T-helper 1 cell treated with Interleukin-12 subunit alpha and Interleukin-12 subunit beta and Interleukin-4 antibody, amounts not matched to agents 30 μg/mL and 1 μg/mL, for 36 hours (primary cell): ENCODE results near the gene FTCDNL1.

ENCODE experiments used
- H3K27ac Mint-ChIP-seq: one replicate; pipeline ENCODE4 v1.8.0; 2021; ENCODE audit warnings: mild to moderate bottlenecking, mixed read lengths
- H3K27me3 Mint-ChIP-seq: one replicate; pipeline ENCODE4 v1.8.0; 2021; ENCODE audit warnings: low read depth, mixed read lengths
- H3K36me3 Mint-ChIP-seq: one replicate; pipeline ENCODE4 v1.8.0; 2021; ENCODE audit warnings: low read depth, mixed read lengths
- H3K4me1 Mint-ChIP-seq: one replicate; pipeline ENCODE4 v1.8.0; 2021; ENCODE audit warnings: low read depth, mixed read lengths
- H3K4me3 Mint-ChIP-seq: one replicate; pipeline ENCODE4 v1.8.0; 2021; ENCODE audit warnings: mild to moderate bottlenecking, moderate library complexity, mixed read lengths
- H3K9me3 Mint-ChIP-seq: one replicate; pipeline ENCODE4 v1.8.0; 2021; ENCODE audit warnings: mixed read lengths

FTCDNL1 gene

DNA sequence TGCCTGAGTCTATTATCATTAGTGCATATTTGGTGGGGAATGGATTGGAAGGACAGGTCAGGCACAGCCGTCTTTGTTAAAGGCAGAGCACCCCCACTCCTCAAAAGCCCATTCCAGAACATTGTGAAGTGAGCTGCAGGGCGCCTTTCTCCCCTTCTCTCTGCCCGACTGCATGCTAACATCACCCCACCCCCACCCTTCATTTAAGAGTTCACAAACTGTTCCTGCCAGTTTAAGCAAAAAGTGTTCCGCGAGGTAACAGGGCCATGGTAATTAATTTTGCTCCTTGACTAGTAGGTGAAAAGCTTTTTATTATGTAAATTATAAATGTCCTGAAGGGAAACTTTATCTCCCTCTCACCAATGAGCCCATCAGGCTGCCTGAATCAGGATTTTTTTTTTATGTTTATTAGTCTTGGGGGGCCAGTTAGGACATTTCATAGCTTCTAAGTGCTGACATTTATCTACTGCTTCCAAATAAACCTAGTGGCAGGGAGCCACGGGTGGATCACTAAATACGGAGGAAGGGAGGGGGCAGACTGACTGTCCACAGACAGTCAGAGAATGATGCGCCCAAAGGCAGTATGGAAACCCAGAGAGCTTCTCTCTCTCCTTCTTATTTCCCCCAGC, 99.4 kb downstream of the FTCDNL1 start:
- Mint-ChIP-seq H3K27me3 (no peaks in the 10 kb centered on the region), H3K36me3 (no peaks in the 10 kb centered on the region), H3K9me3 (no peaks in the 10 kb centered on the region)

DNA sequence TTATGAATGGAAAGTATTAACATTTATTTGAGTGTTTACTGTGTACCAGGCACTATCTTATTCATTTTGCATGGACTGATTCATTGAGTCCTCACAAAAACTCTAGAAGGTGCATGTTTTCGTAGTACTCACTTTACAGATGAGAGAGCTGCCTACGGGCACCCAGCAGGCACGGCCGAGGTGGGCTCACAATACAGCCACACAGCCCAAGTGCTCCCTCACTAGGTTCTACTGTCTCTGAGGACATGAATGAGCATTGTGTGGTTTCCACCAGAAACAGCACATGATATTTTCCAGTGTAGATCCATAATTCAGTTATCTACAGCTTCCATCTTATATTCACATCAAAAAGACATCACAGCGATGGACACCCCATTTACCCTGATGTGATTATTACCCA, 101.4 kb downstream of the FTCDNL1 start:
- Mint-ChIP-seq H3K36me3 (no peaks in the 10 kb centered on the region), H3K4me3 (no peak overlapping the region), H3K9me3 (no peaks in the 10 kb centered on the region), H3K4me1 (no peaks in the 10 kb centered on the region), H3K27me3 (no peaks in the 10 kb centered on the region), H3K27ac (no peak overlapping the region)

More for the DNA sequence above, 99.4 kb downstream of the FTCDNL1 start:
- H3K4me3 Mint-ChIP-seq, result no peak overlapping the region
- H3K4me1 Mint-ChIP-seq, result no peaks in the 10 kb centered on the region
- H3K27ac Mint-ChIP-seq, result no peak overlapping the region

DNA sequence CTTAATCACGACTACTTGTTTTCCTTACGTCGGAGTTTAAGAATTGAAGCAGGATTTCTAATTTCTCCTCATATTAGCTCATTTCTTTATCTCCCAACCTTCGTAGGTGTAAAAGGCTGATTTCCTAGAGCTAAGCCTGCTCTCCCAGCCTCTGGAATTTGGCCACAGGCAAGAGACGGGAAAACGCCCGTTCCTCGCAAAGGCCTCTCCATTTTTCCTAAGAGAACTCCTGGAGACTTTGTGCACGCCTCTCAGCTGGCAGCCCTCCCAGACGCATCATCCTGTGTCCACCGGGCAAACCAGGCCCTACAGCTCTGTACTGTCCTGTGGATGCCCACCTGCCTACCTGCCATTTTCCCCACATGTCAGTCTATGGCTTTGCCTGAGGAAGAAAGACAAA, 106.3 kb downstream of the FTCDNL1 start:
- H3K36me3 Mint-ChIP-seq, result no peaks in the 10 kb centered on the region
- H3K9me3 Mint-ChIP-seq, result no peaks in the 10 kb centered on the region
- H3K27ac Mint-ChIP-seq, result no peak overlapping the region
- H3K4me1 Mint-ChIP-seq, result peaks cover 2% of the 10 kb centered on the region
- peaks cover 3% of the 10 kb centered on the region for H3K27me3 Mint-ChIP-seq
- H3K4me3 Mint-ChIP-seq, result no peak overlapping the region

DNA sequence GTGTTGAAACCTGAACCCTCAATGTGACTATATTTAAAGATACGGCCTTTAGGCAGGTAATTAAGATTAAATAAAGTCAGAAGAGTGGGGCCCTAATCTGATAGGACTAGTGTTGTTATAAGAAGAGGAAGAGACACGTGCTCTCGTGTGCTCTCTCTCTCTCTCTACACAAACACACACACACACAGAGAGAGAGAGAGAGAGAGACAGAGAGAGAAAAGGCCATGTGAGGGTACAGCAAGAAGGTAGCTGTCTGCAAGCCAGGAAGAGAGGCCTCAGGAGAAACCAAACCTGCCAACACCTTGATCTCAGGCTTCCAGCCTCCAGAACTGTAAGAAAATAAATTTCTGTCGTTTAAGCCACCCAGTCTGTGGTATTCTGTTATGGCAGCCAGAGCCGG, 106.7 kb downstream of the FTCDNL1 start:
- peaks cover 8% of the 10 kb centered on the region for H3K27me3 Mint-ChIP-seq
- H3K4me3 Mint-ChIP-seq, result no peak overlapping the region
- peaks cover 2% of the 10 kb centered on the region for H3K4me1 Mint-ChIP-seq
- no peaks in the 10 kb centered on the region for H3K36me3 Mint-ChIP-seq
- no peak overlapping the region for H3K27ac Mint-ChIP-seq
- H3K9me3 Mint-ChIP-seq, result no peaks in the 10 kb centered on the region

DNA sequence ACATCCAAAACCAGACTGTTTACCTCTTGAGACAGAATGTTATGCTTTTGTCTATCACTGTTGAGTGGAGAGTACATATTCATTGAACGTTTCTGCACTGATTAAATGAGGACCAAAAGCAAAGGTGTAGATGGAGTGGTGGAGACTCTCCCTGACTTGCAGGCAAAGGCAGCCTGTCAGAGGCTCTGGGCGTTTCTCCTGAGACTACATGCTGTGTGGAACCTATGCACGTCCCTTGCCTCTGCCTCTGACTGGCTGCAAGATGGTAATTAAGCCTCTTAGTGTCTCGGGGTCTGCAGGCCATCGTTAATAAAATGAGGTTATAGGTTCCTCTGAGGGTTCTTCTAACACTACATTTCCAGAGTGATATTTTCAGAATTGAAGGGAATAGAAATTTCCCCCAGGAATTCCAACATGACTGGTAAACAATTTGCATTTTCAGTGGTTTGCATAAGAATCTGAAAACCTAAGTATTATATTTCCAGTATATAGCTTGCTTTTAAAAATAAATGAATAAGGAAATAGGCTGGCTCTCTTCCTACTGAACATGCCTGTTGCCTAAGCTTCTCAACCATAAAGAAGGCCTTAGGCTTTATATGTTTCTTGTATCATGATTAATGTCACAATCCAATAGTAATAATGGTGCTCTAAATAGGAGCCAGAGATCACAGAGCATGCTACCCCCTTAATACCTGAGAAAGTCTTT, 107.4 kb downstream of the FTCDNL1 start:
- Mint-ChIP-seq H3K36me3 (no peaks in the 10 kb centered on the region), H3K4me1 (peaks cover 2% of the 10 kb centered on the region), H3K9me3 (no peaks in the 10 kb centered on the region), H3K27ac (no peak overlapping the region), H3K4me3 (no peak overlapping the region), H3K27me3 (peaks cover 15% of the 10 kb centered on the region)

DNA sequence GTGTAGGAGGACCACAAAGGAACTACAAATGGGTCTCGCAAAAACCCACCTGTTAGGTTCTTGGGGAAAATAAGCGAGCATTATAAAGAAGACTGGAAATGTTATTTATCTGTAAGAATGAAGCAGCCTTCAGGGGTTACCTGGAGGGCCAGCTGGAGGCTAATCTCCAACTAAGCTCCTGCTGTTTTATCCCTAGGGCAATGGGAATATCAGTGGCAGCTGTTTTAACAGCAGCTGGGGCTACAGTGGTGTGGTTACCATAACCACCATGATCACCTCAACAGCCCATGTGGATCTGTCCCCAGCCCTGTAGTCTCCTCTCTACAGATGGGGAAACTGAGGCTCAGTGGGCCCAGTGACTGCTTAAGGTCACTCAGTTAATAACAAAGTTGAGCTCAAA, 108.1 kb downstream of the FTCDNL1 start:
- H3K27ac Mint-ChIP-seq, result no peak overlapping the region
- peaks cover 19% of the 10 kb centered on the region for H3K27me3 Mint-ChIP-seq
- H3K4me1 Mint-ChIP-seq, result peaks cover 2% of the 10 kb centered on the region
- H3K4me3 Mint-ChIP-seq, result no peak overlapping the region
- H3K36me3 Mint-ChIP-seq, result no peaks in the 10 kb centered on the region
- no peaks in the 10 kb centered on the region for H3K9me3 Mint-ChIP-seq

DNA sequence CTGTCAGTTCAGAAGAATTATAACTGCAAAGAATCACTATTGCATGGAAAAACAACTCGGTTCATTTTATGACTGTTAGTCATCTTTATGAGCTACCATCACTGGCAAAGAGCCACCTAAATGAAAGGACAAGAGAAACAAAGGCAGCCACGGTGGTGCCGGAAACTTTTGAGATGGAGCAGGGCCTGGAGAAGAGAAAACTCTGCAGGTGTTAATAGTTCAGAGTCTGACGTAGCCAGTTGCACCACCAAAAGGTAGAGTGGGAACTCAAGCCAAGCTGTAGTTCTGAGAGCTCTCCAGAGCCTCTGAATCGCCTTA, 110.9 kb downstream of the FTCDNL1 start:
- Mint-ChIP-seq H3K4me3 (no peak overlapping the region), H3K27ac (no peak overlapping the region), H3K9me3 (no peaks in the 10 kb centered on the region), H3K4me1 (peaks cover 2% of the 10 kb centered on the region), H3K27me3 (peaks cover 21% of the 10 kb centered on the region), H3K36me3 (no peaks in the 10 kb centered on the region)

DNA sequence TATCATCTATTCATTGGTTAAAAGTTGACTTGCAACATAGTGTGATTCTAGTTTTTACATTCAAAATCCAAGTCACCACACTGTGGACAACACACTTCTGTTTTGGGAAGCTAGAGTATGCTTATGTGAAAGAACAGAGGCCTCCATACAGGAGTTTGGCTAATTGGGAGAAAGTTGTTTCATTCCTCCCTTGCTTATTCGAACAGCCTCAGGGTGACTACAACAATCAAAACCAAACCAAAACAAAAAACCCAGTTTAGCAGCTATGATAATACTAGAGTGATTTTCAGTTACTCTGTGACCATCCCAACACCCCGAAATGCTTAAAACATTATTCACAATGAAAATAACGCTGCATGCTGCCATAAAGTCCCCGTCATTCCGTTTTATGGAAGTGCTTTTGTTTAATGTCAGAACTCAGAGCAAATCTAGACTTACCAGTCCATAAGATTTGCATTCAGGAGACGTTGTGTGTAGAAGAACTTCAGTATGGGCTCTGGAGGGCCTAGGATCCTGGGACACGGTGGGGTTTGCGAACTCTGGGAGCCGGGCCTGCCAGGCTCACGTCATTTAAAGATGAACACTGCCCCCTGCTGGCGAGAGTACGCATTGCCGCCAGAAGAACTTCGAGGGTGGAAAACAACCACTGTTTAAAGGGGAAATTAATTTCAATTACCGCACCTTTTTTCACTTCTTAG, 111.4 kb downstream of the FTCDNL1 start:
- no peak overlapping the region for H3K4me3 Mint-ChIP-seq
- H3K27me3 Mint-ChIP-seq, result peaks cover 21% of the 10 kb centered on the region
- peaks cover 2% of the 10 kb centered on the region for H3K4me1 Mint-ChIP-seq
- no peak overlapping the region for H3K27ac Mint-ChIP-seq
- no peaks in the 10 kb centered on the region for H3K9me3 Mint-ChIP-seq
- H3K36me3 Mint-ChIP-seq, result no peaks in the 10 kb centered on the region

DNA sequence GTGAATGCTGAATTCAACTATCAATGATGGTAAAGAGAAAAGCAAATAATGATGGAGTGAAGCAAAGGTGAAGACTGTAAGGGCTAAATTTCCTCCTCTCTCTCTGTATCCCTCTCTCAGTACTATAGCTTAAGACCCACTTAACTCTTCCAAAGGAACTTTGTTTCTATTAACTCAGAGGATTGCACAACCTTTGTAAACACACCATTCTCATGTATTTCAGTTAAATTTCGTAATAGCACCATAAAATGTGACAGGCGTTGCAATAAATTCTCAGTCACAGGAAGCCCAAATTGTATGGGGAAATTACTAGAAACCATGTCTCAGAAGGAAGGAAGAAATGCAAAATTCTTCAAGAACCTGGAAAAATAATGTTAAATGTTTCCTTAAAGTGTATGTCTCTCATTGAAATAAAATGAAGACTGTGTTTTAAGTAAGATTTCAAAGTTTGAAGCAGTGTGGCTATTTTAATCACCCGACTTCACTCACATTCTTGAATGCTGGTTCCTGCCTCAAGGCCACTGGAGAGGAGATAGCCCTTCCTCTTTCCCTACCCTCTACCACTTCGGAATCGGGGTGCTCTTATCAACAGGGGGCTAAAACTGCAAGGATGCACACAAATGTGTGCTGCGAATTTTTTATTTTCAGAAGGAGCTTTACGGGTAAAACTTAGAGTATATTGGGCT, 112.1 kb downstream of the FTCDNL1 start:
- Mint-ChIP-seq H3K9me3 (no peaks in the 10 kb centered on the region), H3K36me3 (no peaks in the 10 kb centered on the region), H3K4me1 (peaks cover 2% of the 10 kb centered on the region), H3K4me3 (no peak overlapping the region), H3K27me3 (peaks cover 21% of the 10 kb centered on the region), H3K27ac (no peak overlapping the region)

DNA sequence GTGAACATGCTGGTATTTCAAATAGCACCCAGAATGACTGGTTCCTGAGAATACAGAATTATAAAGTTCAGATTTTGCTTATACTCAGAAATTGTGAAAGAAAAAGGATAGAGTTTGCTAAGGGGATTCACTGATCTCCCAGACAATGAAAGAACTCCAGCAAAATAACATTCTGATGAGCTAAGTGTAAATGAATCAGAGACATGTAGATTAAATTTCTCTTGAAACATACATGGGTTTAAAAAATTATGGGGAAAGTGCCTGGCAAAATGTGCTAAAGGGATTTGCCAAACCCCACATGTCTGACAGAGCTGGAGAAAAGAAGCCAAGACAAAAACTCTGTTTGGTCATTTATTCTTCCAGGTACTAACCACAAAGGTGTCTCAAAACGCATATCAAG, 116.3 kb downstream of the FTCDNL1 start:
- H3K4me3 Mint-ChIP-seq, result no peak overlapping the region
- H3K4me1 Mint-ChIP-seq, result no peaks in the 10 kb centered on the region
- H3K36me3 Mint-ChIP-seq, result no peaks in the 10 kb centered on the region
- no peaks in the 10 kb centered on the region for H3K9me3 Mint-ChIP-seq
- no peak overlapping the region for H3K27ac Mint-ChIP-seq
- H3K27me3 Mint-ChIP-seq, result peaks cover 21% of the 10 kb centered on the region

DNA sequence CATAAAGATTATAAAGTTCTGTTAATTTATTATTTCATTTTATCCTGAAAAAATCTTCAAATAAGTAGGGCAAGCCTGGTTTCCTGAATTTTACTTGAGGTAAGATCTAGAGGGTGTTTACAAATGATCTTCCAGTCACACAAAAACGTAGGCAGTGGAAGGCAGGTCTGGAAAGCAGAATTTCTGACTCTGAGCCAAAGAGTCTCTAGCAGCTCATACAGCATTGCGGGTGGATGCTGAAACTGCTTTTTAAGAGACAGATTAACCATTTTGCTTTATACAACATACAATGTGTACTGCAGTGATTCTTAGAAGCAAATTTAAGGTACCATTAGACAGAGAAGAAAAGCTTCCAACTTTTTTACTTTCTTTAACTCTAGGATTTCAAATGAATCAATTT, 117.0 kb downstream of the FTCDNL1 start:
- no peaks in the 10 kb centered on the region for H3K9me3 Mint-ChIP-seq
- H3K36me3 Mint-ChIP-seq, result no peaks in the 10 kb centered on the region
- H3K4me3 Mint-ChIP-seq, result no peak overlapping the region
- no peak overlapping the region for H3K27ac Mint-ChIP-seq
- peaks cover 14% of the 10 kb centered on the region for H3K27me3 Mint-ChIP-seq
- no peaks in the 10 kb centered on the region for H3K4me1 Mint-ChIP-seq

DNA sequence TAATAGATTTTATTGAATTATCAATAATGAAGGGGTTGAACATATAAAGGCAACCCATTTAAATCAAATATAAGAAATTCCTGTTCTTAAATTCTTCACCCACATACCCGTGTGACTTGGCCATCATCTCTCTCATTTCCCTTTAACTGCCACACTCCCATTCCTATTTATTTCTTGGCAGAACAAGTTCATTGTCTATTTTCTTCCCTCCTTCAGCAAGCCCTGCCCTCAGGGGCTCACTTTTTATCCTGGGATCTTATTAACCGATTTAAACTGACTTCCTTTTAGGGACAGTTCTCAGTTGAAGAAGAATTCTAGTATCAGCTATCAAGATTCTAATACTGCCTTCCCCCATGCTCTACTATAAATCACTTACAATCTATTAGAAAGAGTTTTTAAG, 123.2 kb downstream of the FTCDNL1 start:
- H3K27ac Mint-ChIP-seq, result no peak overlapping the region
- no peaks in the 10 kb centered on the region for H3K4me1 Mint-ChIP-seq
- no peak overlapping the region for H3K4me3 Mint-ChIP-seq

DNA sequence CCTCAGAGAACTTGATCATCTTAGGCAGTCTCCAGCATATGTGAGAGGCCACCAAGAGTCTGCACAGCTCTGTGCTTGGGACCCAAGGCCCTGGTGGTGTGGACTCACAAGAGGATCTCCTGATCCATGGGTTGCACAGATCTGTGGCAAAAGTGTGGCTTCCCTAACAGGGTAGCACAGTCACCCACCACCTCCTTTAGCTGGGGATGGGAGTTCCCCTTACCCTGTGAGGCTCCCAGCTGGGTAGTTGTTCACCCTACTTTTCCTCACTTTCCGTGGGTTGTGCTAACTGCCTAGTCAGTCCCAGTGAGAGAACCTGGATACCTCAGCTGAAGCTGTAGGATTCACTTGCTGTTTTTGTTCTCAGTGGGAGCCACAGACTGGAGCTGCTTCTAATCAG, 123.7 kb downstream of the FTCDNL1 start:
- no peaks in the 10 kb centered on the region for H3K36me3 Mint-ChIP-seq
- peaks cover 3% of the 10 kb centered on the region for H3K27me3 Mint-ChIP-seq
- no peaks in the 10 kb centered on the region for H3K4me1 Mint-ChIP-seq
- H3K4me3 Mint-ChIP-seq, result no peak overlapping the region
- H3K27ac Mint-ChIP-seq, result no peak overlapping the region
- no peaks in the 10 kb centered on the region for H3K9me3 Mint-ChIP-seq

More for the DNA sequence above, 123.2 kb downstream of the FTCDNL1 start:
- H3K9me3 Mint-ChIP-seq, result no peaks in the 10 kb centered on the region
- H3K27me3 Mint-ChIP-seq, result peaks cover 3% of the 10 kb centered on the region
- no peaks in the 10 kb centered on the region for H3K36me3 Mint-ChIP-seq

DNA sequence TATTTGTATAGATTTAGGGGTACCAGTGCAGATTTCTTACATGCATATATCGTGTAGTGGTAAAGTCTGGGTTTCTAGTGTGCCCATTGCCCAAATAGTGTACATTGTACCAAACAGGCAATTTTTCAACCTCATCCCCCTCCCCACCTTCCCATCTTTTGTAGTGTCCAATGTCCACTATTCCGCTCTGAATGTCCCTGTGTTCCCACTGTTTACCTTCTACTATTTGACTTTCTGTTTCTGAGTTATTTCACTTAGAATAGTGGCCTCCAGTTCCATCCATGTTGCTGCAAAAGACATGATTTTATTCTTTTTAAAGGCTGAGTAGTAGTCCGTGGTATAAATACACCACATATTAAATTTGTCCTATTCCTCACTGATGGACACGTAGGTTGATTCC, 132.9 kb downstream of the FTCDNL1 start:
- H3K36me3 Mint-ChIP-seq, result no peaks in the 10 kb centered on the region
- H3K27me3 Mint-ChIP-seq, result no peaks in the 10 kb centered on the region
- no peaks in the 10 kb centered on the region for H3K9me3 Mint-ChIP-seq
- H3K27ac Mint-ChIP-seq, result no peak overlapping the region
- no peaks in the 10 kb centered on the region for H3K4me1 Mint-ChIP-seq
- no peak overlapping the region for H3K4me3 Mint-ChIP-seq

DNA sequence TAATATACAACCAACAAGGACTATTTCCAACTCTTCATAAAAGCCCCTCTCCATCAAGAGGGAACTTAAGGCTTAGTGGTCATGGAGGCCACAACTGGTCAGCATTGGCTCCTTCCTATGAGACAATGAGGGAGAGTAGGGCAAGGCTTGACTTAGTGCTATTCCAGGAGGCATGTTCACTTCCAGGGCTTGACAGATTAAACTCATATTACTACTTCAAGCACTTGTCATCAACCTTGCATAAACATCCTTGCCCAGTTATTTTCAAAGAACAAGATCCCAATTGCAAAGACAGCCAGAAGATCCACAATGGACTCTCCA, 133.4 kb downstream of the FTCDNL1 start:
- Mint-ChIP-seq H3K27me3 (no peaks in the 10 kb centered on the region), H3K27ac (no peak overlapping the region), H3K36me3 (no peaks in the 10 kb centered on the region), H3K4me1 (no peaks in the 10 kb centered on the region), H3K4me3 (no peak overlapping the region), H3K9me3 (no peaks in the 10 kb centered on the region)
